SK-N-SH (cell line): ENCODE data around the gene TMEM72. TPM values are rescaled to one million over a fixed set of nuclear protein-coding genes. Genes with fewer than 3 reads are reported as not detected.

ENCODE experiments used
- polyA plus RNA-seq, 3 experiments: library from polyadenylated mRNA; depleted of rRNA; stranded (reverse); fragments of >200 nt; gene quantifications; 2 replicates each; pipeline ENCODE4 v1.2.3, GENCODE V29; 2012

TMEM72 gene
- polyA plus RNA-seq, 1 of the 3 experiments (the other 2 are of a cell fraction): not detected

Other genes starting within 250 kb of the TMEM72 start
- 11.0 and 14.1 TPM in 2 replicates for gene RASSF4, start 48.5 kb downstream of the TMEM72 start, polyA plus RNA-seq (2012; rRNA removed)
- 5.3 and 6.1 TPM in 2 replicates for gene DEPP1, start 67.5 kb downstream of the TMEM72 start, polyA plus RNA-seq (2012; rRNA removed)
- gene ZNF22, start 89.6 kb downstream of the TMEM72 start, polyA plus RNA-seq (2012; rRNA removed): 10.2 and 13.2 TPM in 2 replicates